Measurements from ENCODE around the gene EIF4H. TPM values are rescaled to one million over a fixed set of nuclear protein-coding genes. Genes with fewer than 3 reads are reported as not detected.

EIF4H gene
- total and polyA plus RNA-seq, 2 of the 8 experiments (the other 6 are each of a cell fraction or from before 2014, with no cell fraction given) = 323 to 382 TPM

DNA sequence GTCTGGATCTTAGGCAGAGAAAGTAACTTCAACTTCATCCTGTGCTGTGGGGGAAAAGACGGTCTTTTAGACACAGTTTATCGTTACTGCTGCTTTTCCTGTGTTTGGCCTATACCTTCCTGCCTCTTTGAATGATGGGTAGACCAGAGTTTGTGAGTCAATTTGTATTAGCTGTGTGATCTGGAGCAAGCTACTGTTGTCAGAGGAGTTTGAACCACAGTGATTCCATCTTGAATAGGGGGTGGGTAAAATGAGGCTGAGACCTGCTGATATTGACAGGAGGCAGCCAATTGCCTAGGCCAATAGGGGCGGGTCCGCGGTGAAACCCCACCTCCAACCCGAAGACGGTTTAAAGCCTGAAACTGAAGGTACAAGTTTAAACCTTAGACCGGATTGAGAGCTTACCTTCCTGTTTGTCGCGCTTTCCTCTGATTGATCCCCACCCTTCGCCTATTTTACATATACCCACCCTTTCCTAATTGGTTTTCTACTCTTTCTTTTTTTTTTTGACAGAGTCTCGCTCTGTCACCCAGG lies 35.8 kb upstream of the EIF4H start:
- Histone ChIP-seq H3K27me3 (replicated peaks in 1 of 4; ENCODE audit: control insufficient read depth in 3 of 4, extremely low read depth in 1 of 4, insufficient read depth in 3 of 4, low read length in 3 of 4) (no peaks in the 10 kb centered on the region), H3K9ac (replicated peaks in 1 of 4; ENCODE audit: extremely low read depth in 1 of 4, low read depth in 3 of 4, low read length in 3 of 4) (peak overlapping the region in 1 of 4 experiments; percentile 52; a peak in 1 of 7 replicates), H3K23ac (ENCODE audit: insufficient read length) (no peak overlapping the region), H3K9me3 (ENCODE audit: insufficient read depth in 2 of 2, low read depth in 1 of 2, low read length in 1 of 2) (no peaks in the 10 kb centered on the region), H4K91ac (replicated peaks; ENCODE audit: insufficient read length, low read length) (peak overlapping the region; percentile 73), H2AFZ (ENCODE audit: low read length) (peak overlapping the region; percentile 94), H3K56ac (replicated peaks; ENCODE audit: insufficient read length, low read depth, low read length) (no peak overlapping the region), H3K18ac (ENCODE audit: extremely low read depth, low read length) (peak overlapping the region; percentile 93; the same call in 1 of the 2 replicates), H3K23me2 (ENCODE audit: low read depth, low read length) (peaks cover 3% of the 10 kb centered on the region; the same call in 1 of the 2 replicates), H3K14ac (ENCODE audit: insufficient read length) (no peak overlapping the region), H3K4ac (replicated peaks; ENCODE audit: insufficient read length, low read depth, low read length) (no peak overlapping the region), H3K4me1 (replicated peaks in 1 of 4; ENCODE audit: control insufficient read depth in 3 of 4, insufficient read depth in 4 of 4, low read length in 3 of 4) (peaks cover 0 to 11% (median 6%) of the 10 kb centered on the region in 4 experiments; a peak in 6 of 7 replicates), H3K4me2 (ENCODE audit: insufficient read depth in 1 of 2, low read depth in 2 of 2, low read length in 2 of 2) (peak overlapping the region; percentile 54 to 58), H2AK5ac (ENCODE audit: low read depth, low read length) (no peak overlapping the region), H4K5ac (ENCODE audit: insufficient read length, low read depth, low read length) (no peak overlapping the region), H2BK15ac (ENCODE audit: low read length) (peak overlapping the region; percentile 75; the same call in 1 of the 2 replicates), H3K4me3 (ENCODE audit: extremely low read depth in 1 of 4, insufficient read depth in 2 of 4, low read depth in 3 of 4, low read length in 4 of 4) (peak overlapping the region in 2 of 4 experiments; percentile 6 to 45; a peak in 3 of 8 replicates), H2BK12ac (ENCODE audit: low read depth, low read length) (peak overlapping the region; percentile 96), H3K27ac (ENCODE audit: low read depth, low read length) (peak overlapping the region; percentile 13; the same call in 1 of the 2 replicates), H4K8ac (ENCODE audit: extremely low read depth, insufficient read depth, low read length) (no peak overlapping the region), H3K79me1 (ENCODE audit: low read depth, low read length) (no peaks in the 10 kb centered on the region), H2BK120ac (replicated peaks; ENCODE audit: low read depth, low read length) (no peak overlapping the region), H2BK20ac (ENCODE audit: low read length) (peak overlapping the region; percentile 99; the same call in 1 of the 2 replicates), H3K36me3 (ENCODE audit: control insufficient read depth in 2 of 4, insufficient read depth in 4 of 4, low read length in 3 of 4) (no peaks in the 10 kb centered on the region), H3K79me2 (ENCODE audit: control insufficient read depth in 1 of 2, insufficient read depth in 2 of 2, low read length in 2 of 2) (no peaks in the 10 kb centered on the region), H2BK5ac (ENCODE audit: low read depth, low read length) (peak overlapping the region; percentile 82; the same call in 1 of the 2 replicates), H4K20me1 (replicated peaks in 1 of 2; ENCODE audit: control insufficient read depth in 1 of 2, insufficient read depth in 2 of 2, low read length in 2 of 2) (no peaks in the 10 kb centered on the region)
- POLR2A ChIA-PET (ENCODE audit: partially characterized antibody) = interaction anchor here (0.6 to 2.7 kb wide), 13 partner anchors 8 to 401 kb away, joined by 3 to 24 read pairs (median 4); partner anchors contain the start of gene EIF4H
- peak; percentile 69 for FAIRE-seq
- 23% methylated on average over 11 of the region's 12 CpGs; no CpG with 5 or more reads in 1 of the 2 experiments for WGBS, 2 experiments (ENCODE audit: extremely low coverage in 1 of 2, insufficient coverage in 1 of 2, insufficient read length in 1 of 2, insufficient replicate concordance in 2 of 2, low coverage in 1 of 2, low lambda C conversion rate in 2 of 2, missing lambda C conversion rate in 1 of 2)
- peak in 1 of 2 experiments; percentile 71 for DNase-seq (ENCODE audit: low read depth in 1 of 2, low spot score in 2 of 2)
- CTCF ChIA-PET (ENCODE audit: partially characterized antibody) = interaction anchor here (1.1 to 1.2 kb wide), 2 partner anchors 10 to 21 kb away, joined by 3 read pairs; no protein-coding TSS in a partner anchor
- 0 out of 2 replicates have a peak, but pooled peaks have one; percentile 14 for TF ChIP-seq POLR2AphosphoS5 (IDR thresholded peaks at IDR 0.05; ENCODE audit: low read depth, low read length)
- no peak for TF ChIP-seq SIX5 (IDR thresholded peaks at IDR 0.05; ENCODE audit: low read depth, low read length)
- TF ChIP-seq SP1 (IDR thresholded peaks at IDR 0.05; ENCODE audit: low read depth, low read length) = 0 out of 2 replicates have a peak, but pooled peaks have one; percentile 51

All from H1 (cell line).